CD14-positive monocyte (primary cell): ENCODE results near the gene PDCD11. TPM values are rescaled to one million over a fixed set of nuclear protein-coding genes. Genes with fewer than 3 reads are reported as not detected.

Source experiments
- DNase-seq, 3 donors: peaks; one replicate each; pipeline ENCODE4 v3.0.0-alpha.2; 2011 to 2022
- H2AFZ ChIP-seq: 2 replicates; pipeline ENCODE4 v1.6.0; 2012; ENCODE audit warnings: mild to moderate bottlenecking, low read depth, low read length, inconsistent platforms; ENCODE audit not compliant: insufficient read depth, poor library complexity, severe bottlenecking
- H3K27ac ChIP-seq, 2 donors: 1 replicate in 1 of 2; 2 replicates in 1 of 2; pipeline ENCODE4 v1.5.1; 2012 to 2013; ENCODE audit warnings: low read length in 2 of 2, control low read depth in 1 of 2, inconsistent platforms in 1 of 2, low read depth in 1 of 2, mild to moderate bottlenecking in 1 of 2
- H3K27me3 ChIP-seq, 2 donors: one replicate each; pipeline versions ENCODE4 v1.6.0 to v1.6.1; 2011 to 2013; ENCODE audit warnings: low read length in 2 of 2; ENCODE audit not compliant: control insufficient read depth in 2 of 2, insufficient read depth in 2 of 2
- H3K36me3 ChIP-seq, 2 donors: replicated peaks in 1 of 2; 1 replicate in 1 of 2; 2 replicates in 1 of 2; pipeline versions ENCODE4 v1.5.1 to v1.6.1; 2012 to 2013; ENCODE audit warnings: low read length in 2 of 2, control low read depth in 1 of 2, inconsistent platforms in 1 of 2, mild to moderate bottlenecking in 1 of 2; ENCODE audit not compliant: insufficient read depth in 2 of 2, control insufficient read depth in 1 of 2
- H3K4me1 ChIP-seq, 2 donors: 1 replicate in 1 of 2; 2 replicates in 1 of 2; pipeline versions ENCODE4 v1.5.1 to v1.6.1; 2012 to 2013; ENCODE audit warnings: low read length in 2 of 2, control low read depth in 1 of 2, inconsistent platforms in 1 of 2, mild to moderate bottlenecking in 1 of 2, moderate library complexity in 1 of 2; ENCODE audit not compliant: insufficient read depth in 2 of 2, control insufficient read depth in 1 of 2
- H3K4me2 ChIP-seq: replicated peaks from 2 replicates; pipeline ENCODE3; 2012; ENCODE audit warnings: low read length, moderate library complexity, mild to moderate bottlenecking; ENCODE audit not compliant: poor library complexity, severe bottlenecking; ENCODE audit errors: extremely low read depth
- H3K4me3 ChIP-seq, 3 experiments: fragments of 200-600 bp in 1 of 3; sonication (generic) in 1 of 3; replicated peaks in 1 of 3; 1 replicate in 2 of 3; 2 replicates in 1 of 3; pipeline ENCODE4 v1.5.1; 2011 to 2013; ENCODE audit warnings: low read length in 3 of 3, mild to moderate bottlenecking in 3 of 3, control low read depth in 2 of 3, low read depth in 2 of 3, inconsistent platforms in 1 of 3, moderate library complexity in 1 of 3
- H3K79me2 ChIP-seq: 2 replicates; pipeline ENCODE4 v1.6.0; 2012; ENCODE audit warnings: mild to moderate bottlenecking, control low read depth, inconsistent platforms, low read length, moderate library complexity; ENCODE audit not compliant: insufficient read depth
- H3K9ac ChIP-seq: 2 replicates; pipeline ENCODE4 v1.6.0; 2017; ENCODE audit warnings: low read length, mild to moderate bottlenecking; ENCODE audit not compliant: insufficient read depth, poor library complexity, severe bottlenecking
- H3K9me3 ChIP-seq, 2 donors: replicated peaks in 1 of 2; 1 replicate in 1 of 2; 2 replicates in 1 of 2; pipeline versions ENCODE4 v1.5.1 to v1.6.1; 2012 to 2013; ENCODE audit warnings: low read length in 2 of 2, control low read depth in 1 of 2; ENCODE audit not compliant: control insufficient read depth in 1 of 2, insufficient read depth in 1 of 2
- H4K20me1 ChIP-seq: 2 replicates; pipeline ENCODE4 v1.6.0; 2012; ENCODE audit warnings: mild to moderate bottlenecking, low read length, control low read depth, moderate library complexity; ENCODE audit not compliant: insufficient read depth
- H3K27ac Mint-ChIP-seq, 7 donors: one replicate each; pipeline ENCODE4 v1.8.0; 2020; ENCODE audit warnings: mild to moderate bottlenecking in 7 of 7, mixed read lengths in 7 of 7, moderate library complexity in 6 of 7, inconsistent platforms in 2 of 7
- H3K27me3 Mint-ChIP-seq, 3 donors: one replicate each; pipeline ENCODE4 v1.8.0; 2021 to 2022; ENCODE audit warnings: low read depth in 3 of 3, mild to moderate bottlenecking in 3 of 3, mixed read lengths in 3 of 3, moderate library complexity in 3 of 3, inconsistent platforms in 1 of 3
- H3K36me3 Mint-ChIP-seq, 2 donors: one replicate each; pipeline ENCODE4 v1.8.0; 2020; ENCODE audit warnings: mixed read lengths in 2 of 2, inconsistent platforms in 1 of 2, mild to moderate bottlenecking in 1 of 2
- H3K4me1 Mint-ChIP-seq: one replicate; pipeline ENCODE4 v1.8.0; 2020; ENCODE audit warnings: mild to moderate bottlenecking, mixed read lengths
- H3K4me3 Mint-ChIP-seq, 2 donors: one replicate each; pipeline ENCODE4 v1.8.0; 2020; ENCODE audit warnings: mild to moderate bottlenecking in 2 of 2, mixed read lengths in 2 of 2, moderate library complexity in 1 of 2
- H3K9me3 Mint-ChIP-seq, 7 donors: one replicate each; pipeline ENCODE4 v1.8.0; 2020 to 2022; ENCODE audit warnings: mixed read lengths in 7 of 7, mild to moderate bottlenecking in 6 of 7, moderate library complexity in 6 of 7, inconsistent platforms in 2 of 7
- CTCF ChIP-seq: fragments of 200-600 bp; IDR thresholded peaks from one replicate; pipeline ENCODE4 v1.8.0; 2022; ENCODE audit warnings: antibody characterized with exemption, mild to moderate bottlenecking
- WGBS: methylation state at CpG from one replicate; pipeline ENCODE4 v1.1.5; 2013; ENCODE audit warnings: missing lambda C conversion rate; ENCODE audit not compliant: insufficient coverage; 5-methylcytosine and 5-hydroxymethylcytosine counted together
- intact Hi-C, 2 donors: fragments of 100-400 bp; cut with micrococcal nuclease; formaldehyde crosslinking; loops; one replicate each; pipeline versions ENCODE4 v1.15.0 to v1.15.1; 2023
- polyA plus RNA-seq, 3 donors: library from polyadenylated mRNA; depleted of rRNA in 1 of 3; unstranded in 2 of 3; stranded (reverse) in 1 of 3; fragments of 300-500 nt in 2 of 3; fragments of >200 nt in 1 of 3; fragmentation: Illumina TruSeq in 2 of 3; gene quantifications; 1 replicate in 2 of 3; 2 replicates in 1 of 3; pipeline ENCODE4 v1.2.3, GENCODE V29; 2012 to 2021

PDCD11 gene
- polyA plus RNA-seq, 3 donors = 2.9 to 9.7 (median 3.3) TPM

GRCh38 chr10:103458720-103459119, 62.3 kb downstream of the PDCD11 start, which contains the start of gene CALHM1:
TSS of gene CALHM1 (minus strand) at chr10:103458900. CDS start at chr10:103458751, 149 bp downstream.
- no peaks in the 10 kb centered on the region for H4K20me1 ChIP-seq
- H3K9ac ChIP-seq = no peak within 1 kb of the TSS
- Mint-ChIP-seq H3K27me3 (peaks cover 0 to 5% (median 0%) of the 10 kb centered on the region in 3 donors), H3K4me1 (peaks cover 15% of the 10 kb centered on the region), H3K9me3 (no peaks in the 10 kb centered on the region), H3K36me3 (no peaks in the 10 kb centered on the region), H3K27ac (peak within 1 kb of the TSS in 2 of 7 donors; percentile 18 to 75), H3K4me3 (no peak within 1 kb of the TSS)
- peak within 1 kb of the TSS; percentile 1 for H3K4me2 ChIP-seq
- no peak within 1 kb of the TSS for H3K27ac ChIP-seq
- intact Hi-C loops = no loop called here
- 49% methylated on average over 7 of the region's 9 CpGs for WGBS
- no peaks in the 10 kb centered on the region for H3K27me3 ChIP-seq
- peak in 1 of 3 donors; percentile 29 for DNase-seq
- no peaks in the 10 kb centered on the region for H3K36me3 ChIP-seq
- no peaks in the 10 kb centered on the region for H3K79me2 ChIP-seq
- H2AFZ ChIP-seq = no peak within 1 kb of the TSS
- no peak for TF ChIP-seq CTCF
- no peak within 1 kb of the TSS for H3K4me3 ChIP-seq
- no peaks in the 10 kb centered on the region for H3K9me3 ChIP-seq
- H3K4me1 ChIP-seq = peaks cover 15 to 24% of the 10 kb centered on the region in 2 donors

GRCh38 chr10:103459615-103460014, 63.2 kb downstream of the PDCD11 start:
- intact Hi-C loops = no loop called here

More at GRCh38 chr10:103459615-103460014, 63.2 kb downstream of the PDCD11 start:
- H3K27me3 ChIP-seq = no peaks in the 10 kb centered on the region
- H3K27ac Mint-ChIP-seq = no peak overlapping the region
- peaks cover 14% of the 10 kb centered on the region for H3K4me1 Mint-ChIP-seq
- no peak overlapping the region for H3K4me2 ChIP-seq
- no peak overlapping the region for H3K4me3 Mint-ChIP-seq
- no peak for TF ChIP-seq CTCF
- peaks cover 0 to 3% (median 0%) of the 10 kb centered on the region in 3 donors for H3K27me3 Mint-ChIP-seq
- WGBS = 92% methylated on average over 3 of the region's 4 CpGs
- H3K79me2 ChIP-seq = no peaks in the 10 kb centered on the region
- H3K4me3 ChIP-seq = no peak overlapping the region
- no peaks in the 10 kb centered on the region for H3K36me3 ChIP-seq
- peaks cover 0 to 2% of the 10 kb centered on the region in 2 donors for H3K36me3 Mint-ChIP-seq
- no peaks in the 10 kb centered on the region for H3K9me3 ChIP-seq
- no peak overlapping the region for H2AFZ ChIP-seq
- no peak for DNase-seq
- H3K9me3 Mint-ChIP-seq = peaks cover 0 to 2% (median 0%) of the 10 kb centered on the region in 7 donors
- H3K4me1 ChIP-seq = peaks cover 10 to 20% of the 10 kb centered on the region in 2 donors
- H3K9ac ChIP-seq = no peak overlapping the region
- H3K27ac ChIP-seq = no peak overlapping the region
- H4K20me1 ChIP-seq = no peaks in the 10 kb centered on the region
